Tibial nerve (tissue), 4 donors: ENCODE data around the gene SDK2.

Experiments
- CTCF ChIP-seq, 5 experiments: fragments of 200-600 bp in 3 of 5; fragments of 450-650 bp in 2 of 5; sonication (generic) in 3 of 5; IDR thresholded peaks; one replicate each; pipeline ENCODE4 v1.5.1; 2016 to 2019; ENCODE audit warnings: antibody characterized with exemption in 5 of 5, mild to moderate bottlenecking in 3 of 5, moderate library complexity in 2 of 5
- EP300 ChIP-seq, 2 donors: sonication (generic); formaldehyde crosslinking; IDR thresholded peaks; one replicate each; pipeline ENCODE4 v1.6.1; 2017; ENCODE audit warnings: antibody characterized with exemption in 2 of 2, mild to moderate bottlenecking in 1 of 2
- POLR2A ChIP-seq, 2 donors: fragments of 450-650 bp; IDR thresholded peaks; one replicate each; pipeline ENCODE4 v1.6.1; 2017; ENCODE audit warnings: antibody characterized with exemption in 2 of 2, mild to moderate bottlenecking in 2 of 2, moderate library complexity in 2 of 2

GRCh38 chr17:73612031-73612472, 32.2 kb downstream of the SDK2 start:
- no peak for TF ChIP-seq POLR2A (IDR thresholded peaks at IDR 0.05)
- TF ChIP-seq CTCF (IDR thresholded peaks at IDR 0.05): no peak
- TF ChIP-seq EP300 (IDR thresholded peaks at IDR 0.05): no peak
